HG02588 (cell line): ENCODE results near the gene SIVA1.
A peak's percentile ranks its signal among the peaks of the same experiment; 100 is the strongest.

ENCODE experiments used
- ATAC-seq: cut with Tn5 transposase; IDR thresholded peaks from one replicate; pipeline ENCODE4 v1.9.1; 2021; ENCODE audit warnings: mild to moderate bottlenecking, moderate library complexity; ENCODE audit not compliant: unreplicated experiment

SIVA1 gene

GRCh38 chr14:104752735-104753527 is at the start of gene SIVA1:
TSS of gene SIVA1 (plus strand) at chr14:104753147. CDS start at chr14:104753202, 55 bp downstream.
- peak; percentile 84 for ATAC-seq

GRCh38 chr14:104703269-104703668 is 49.7 kb upstream of the SIVA1 start:
- no peak for ATAC-seq

GRCh38 chr14:104704252-104704651 is 48.7 kb upstream of the SIVA1 start:
- no peak for ATAC-seq

- ATAC-seq: no peak
Observed at GRCh38 chr14:104705340-104706047, 47.5 kb upstream of the SIVA1 start.

- no peak for ATAC-seq
Observed at GRCh38 chr14:104706733-104707607, 46.0 kb upstream of the SIVA1 start.

- ATAC-seq: no peak
Observed at GRCh38 chr14:104707608-104708595, 45.0 kb upstream of the SIVA1 start.

- no peak for ATAC-seq
Observed at GRCh38 chr14:104708606-104709268, 44.2 kb upstream of the SIVA1 start.

GRCh38 chr14:104709387-104710039 is 43.4 kb upstream of the SIVA1 start:
- ATAC-seq: no peak

GRCh38 chr14:104710071-104710735 is 42.7 kb upstream of the SIVA1 start:
- no peak for ATAC-seq

GRCh38 chr14:104712881-104713734 is 39.8 kb upstream of the SIVA1 start:
- ATAC-seq: no peak

- ATAC-seq: no peak
Observed at GRCh38 chr14:104714066-104714465, 38.9 kb upstream of the SIVA1 start.

GRCh38 chr14:104714681-104715080 is 38.3 kb upstream of the SIVA1 start:
- no peak for ATAC-seq

- ATAC-seq: no peak
Observed at GRCh38 chr14:104715416-104715815, 37.5 kb upstream of the SIVA1 start.

GRCh38 chr14:104715871-104716270 is 37.1 kb upstream of the SIVA1 start:
- ATAC-seq: no peak

GRCh38 chr14:104717137-104717536 is 35.8 kb upstream of the SIVA1 start:
- no peak for ATAC-seq

GRCh38 chr14:104717646-104718045 is 35.3 kb upstream of the SIVA1 start:
- no peak for ATAC-seq

GRCh38 chr14:104718147-104718546 is 34.8 kb upstream of the SIVA1 start:
- no peak for ATAC-seq

GRCh38 chr14:104718871-104719270 is 34.1 kb upstream of the SIVA1 start:
- no peak for ATAC-seq
